Spinal cord (tissue), 10 donors: ENCODE data around the gene HAPLN2. TPM values are rescaled to one million over a fixed set of nuclear protein-coding genes. Genes with fewer than 3 reads are reported as not detected.
"Not testable (repeated sequence)": the region's sequence is repeated elsewhere in the genome, so short reads cannot be mapped to it uniquely, and the experiment has no call there.

Source experiments
- DNase-seq, 6 donors: peaks; one replicate each; pipeline versions ENCODE4 v3.0.0 to v3.0.0-alpha.2; 2013 to 2015; ENCODE audit warnings: low spot score in 6 of 6, low read depth in 4 of 6
- H3K27ac ChIP-seq: one replicate; pipeline ENCODE4 v1.5.1; 2013; ENCODE audit warnings: low read depth, low read length, control low read depth
- H3K27me3 ChIP-seq: one replicate; pipeline ENCODE4 v1.6.1; 2013; ENCODE audit warnings: low read length; ENCODE audit not compliant: control insufficient read depth, insufficient read depth
- H3K36me3 ChIP-seq: one replicate; pipeline ENCODE4 v1.6.1; 2013; ENCODE audit warnings: low read length; ENCODE audit not compliant: control insufficient read depth, insufficient read depth
- H3K4me1 ChIP-seq: one replicate; pipeline ENCODE4 v1.6.1; 2013; ENCODE audit warnings: low read length; ENCODE audit not compliant: control insufficient read depth, insufficient read depth
- H3K4me3 ChIP-seq: one replicate; pipeline ENCODE4 v1.5.1; 2013; ENCODE audit warnings: low read depth, low read length, control low read depth
- H3K9me3 ChIP-seq: one replicate; pipeline ENCODE4 v1.6.1; 2013; ENCODE audit warnings: low read length; ENCODE audit not compliant: control insufficient read depth, insufficient read depth
- WGBS: methylation state at CpG from one replicate; pipeline ENCODE4 v1.1.5; 2013; ENCODE audit warnings: missing lambda C conversion rate; ENCODE audit not compliant: insufficient coverage; 5-methylcytosine and 5-hydroxymethylcytosine counted together
- polyA plus RNA-seq, 2 donors: library from polyadenylated mRNA; unstranded; fragments of 120-200 nt; gene quantifications; one replicate each; pipeline ENCODE4 v1.2.1, GENCODE V29; 2013; ENCODE audit not compliant: insufficient read length in 2 of 2
- total RNA-seq, 2 donors: library from RNA; depleted of rRNA in 1 of 2; stranded (reverse); fragments of 120-200 nt in 1 of 2; fragments of >200 nt in 1 of 2; gene quantifications; one replicate each; pipeline versions ENCODE4 v1.2.3 to v1.2.4, GENCODE V29; 2013 to 2014
- donor health status: healthy.

The HAPLN2 gene
- total and polyA plus RNA-seq, 4 donors: 7.3 to 38.8 (median 23.6) TPM

DNA sequence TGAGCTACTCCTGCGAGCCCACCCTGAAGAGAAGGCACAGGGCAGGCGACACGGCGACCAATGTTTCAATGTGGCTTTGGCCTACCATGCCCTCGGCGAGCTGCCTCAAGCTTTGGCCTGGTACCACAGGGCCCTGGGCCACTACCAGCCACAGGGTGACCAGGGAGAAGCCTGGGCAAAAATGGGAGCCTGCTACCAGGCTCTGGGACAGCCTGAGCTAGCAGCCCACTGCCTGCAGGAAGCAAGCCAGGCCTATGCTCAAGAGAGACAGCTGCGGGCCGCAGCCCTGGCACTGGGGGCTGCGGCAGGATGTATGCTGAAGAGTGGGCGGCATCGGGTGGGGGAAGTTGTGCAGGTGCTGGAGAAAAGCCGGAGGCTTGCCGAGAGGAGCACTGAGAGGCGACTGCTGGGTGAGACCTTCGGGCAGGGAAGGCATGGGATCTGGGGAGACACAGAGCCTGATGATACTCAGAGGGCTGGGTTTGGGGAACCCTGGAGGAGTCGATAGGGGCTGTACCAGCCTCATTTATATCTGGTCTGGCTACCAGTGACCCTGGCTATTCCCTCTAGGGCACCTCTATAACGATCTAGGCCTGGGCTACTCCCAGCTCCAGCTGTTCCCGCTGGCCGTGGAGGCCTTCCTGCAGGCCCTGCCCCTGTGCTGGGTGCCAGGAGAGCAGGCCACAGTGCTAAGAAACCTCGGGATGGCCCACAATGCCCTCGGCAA, 37.4 kb upstream of the HAPLN2 start:
- H3K4me1 ChIP-seq: no peaks in the 10 kb centered on the region
- no peak overlapping the region for H3K27ac ChIP-seq
- no peaks in the 10 kb centered on the region for H3K27me3 ChIP-seq
- no peaks in the 10 kb centered on the region for H3K9me3 ChIP-seq
- DNase-seq: no peak
- no peak overlapping the region for H3K4me3 ChIP-seq
- no peaks in the 10 kb centered on the region for H3K36me3 ChIP-seq
- 85% methylated on average over 21 of the region's 21 CpGs for WGBS

DNA sequence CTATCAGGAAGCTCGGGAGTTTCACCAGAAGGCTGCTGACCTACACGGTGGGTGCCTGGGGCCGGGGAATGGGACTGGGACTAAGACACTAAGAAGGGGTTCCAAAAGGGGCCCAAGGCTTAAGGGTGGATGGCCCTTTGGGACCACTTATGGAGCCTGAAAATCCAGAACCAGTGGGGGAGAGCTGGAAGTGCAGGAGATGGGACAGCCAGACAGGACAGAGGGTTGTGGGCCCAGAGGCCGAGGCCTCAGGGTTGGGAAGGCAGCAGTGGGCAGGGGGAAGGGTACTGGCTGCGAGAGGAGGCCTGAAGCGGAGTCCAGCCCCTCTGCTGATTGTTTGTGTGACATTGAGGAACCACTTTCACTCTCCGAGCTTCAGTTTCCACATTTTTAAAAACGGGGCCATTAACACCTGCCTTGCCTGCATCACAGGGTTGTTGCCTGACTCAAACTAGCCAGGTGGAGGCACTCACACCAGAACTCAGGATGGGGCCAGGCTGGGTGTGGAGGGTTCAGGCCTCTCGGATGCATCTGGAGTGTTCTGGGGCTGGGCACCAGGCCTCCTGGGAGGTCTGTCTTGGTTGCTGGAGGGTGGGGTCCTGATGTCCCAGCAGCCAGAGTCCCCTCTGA, 36.7 kb upstream of the HAPLN2 start:
- Histone ChIP-seq H3K9me3 (no peaks in the 10 kb centered on the region), H3K27ac (no peak overlapping the region)
- 78% methylated on average over 8 of the region's 9 CpGs for WGBS

DNA sequence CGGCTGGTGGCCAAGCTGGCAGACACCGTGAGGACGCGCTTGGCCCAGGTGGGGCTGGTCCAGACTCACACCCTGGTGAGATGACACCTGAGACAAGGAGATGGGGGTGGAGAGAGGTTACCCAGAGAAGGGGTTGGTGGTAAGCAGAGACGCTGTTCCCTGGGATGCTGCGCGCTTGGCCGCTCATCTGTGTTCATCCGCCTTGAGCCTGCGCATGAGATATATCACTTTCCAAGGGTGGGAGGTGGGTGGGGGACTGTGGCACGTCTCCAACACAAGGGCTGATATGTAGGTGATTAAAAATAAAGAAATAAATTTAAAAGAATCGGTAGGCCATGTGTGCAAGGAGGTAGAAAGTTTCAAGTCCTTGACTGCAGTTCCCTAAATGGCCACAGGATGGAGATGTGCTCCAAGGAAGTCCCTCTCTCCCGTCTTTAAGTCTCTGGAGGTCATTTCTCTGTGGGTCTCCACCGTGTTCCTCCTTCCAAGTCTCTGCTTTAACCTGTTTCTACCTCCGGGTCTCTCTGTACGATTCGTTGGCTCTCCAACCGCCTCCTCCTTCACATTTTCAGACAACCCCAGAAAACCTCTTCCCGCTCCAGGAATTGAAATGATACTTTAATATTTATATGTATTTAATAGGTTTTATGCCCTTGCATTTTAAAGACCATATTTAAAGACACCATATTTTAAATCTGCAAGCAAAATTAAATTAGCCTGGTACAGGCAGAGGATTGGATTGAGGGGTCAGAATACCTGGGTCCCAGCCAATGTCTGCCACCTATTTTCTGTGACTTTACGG, 35.2 kb upstream of the HAPLN2 start:
- Histone ChIP-seq H3K4me3 (no peak overlapping the region), H3K27me3 (no peaks in the 10 kb centered on the region), H3K36me3 (no peaks in the 10 kb centered on the region), H3K4me1 (no peaks in the 10 kb centered on the region), H3K27ac (no peak overlapping the region), H3K9me3 (no peaks in the 10 kb centered on the region)
- WGBS: 50% methylated on average over 15 of the region's 20 CpGs
- DNase-seq: peak in 4 of 6 donors; percentile 67 to 95 (median 84)

More for the DNA sequence above, 36.7 kb upstream of the HAPLN2 start:
- no peak for DNase-seq
- Histone ChIP-seq H3K36me3 (no peaks in the 10 kb centered on the region), H3K4me3 (no peak overlapping the region), H3K4me1 (no peaks in the 10 kb centered on the region), H3K27me3 (no peaks in the 10 kb centered on the region)

DNA sequence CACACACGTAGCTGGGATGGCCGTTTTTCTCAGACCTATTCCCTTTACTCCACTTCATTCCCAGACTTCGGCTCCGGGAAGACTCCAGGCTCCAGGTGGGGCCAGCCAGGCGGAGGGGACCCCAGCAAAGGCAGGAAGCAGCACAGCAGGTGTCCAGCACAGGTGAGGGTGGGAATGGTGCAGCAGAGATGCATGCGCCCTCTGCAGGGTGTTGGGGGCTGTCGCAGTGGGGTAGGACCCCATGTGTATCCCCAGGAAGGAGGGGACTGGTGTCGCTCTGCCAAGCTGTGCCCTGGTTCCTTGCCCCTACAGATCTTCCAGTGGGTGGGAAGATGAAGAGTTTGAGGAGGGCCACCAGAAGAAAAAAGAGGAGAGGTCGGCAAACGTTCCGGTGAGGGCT, 34.4 kb upstream of the HAPLN2 start:
- H3K4me3 ChIP-seq: no peak overlapping the region
- no peaks in the 10 kb centered on the region for H3K36me3 ChIP-seq
- 35% methylated on average over 7 of the region's 11 CpGs for WGBS
- H3K27me3 ChIP-seq: no peaks in the 10 kb centered on the region
- H3K4me1 ChIP-seq: no peaks in the 10 kb centered on the region
- no peak for DNase-seq
- H3K9me3 ChIP-seq: no peaks in the 10 kb centered on the region
- no peak overlapping the region for H3K27ac ChIP-seq

DNA sequence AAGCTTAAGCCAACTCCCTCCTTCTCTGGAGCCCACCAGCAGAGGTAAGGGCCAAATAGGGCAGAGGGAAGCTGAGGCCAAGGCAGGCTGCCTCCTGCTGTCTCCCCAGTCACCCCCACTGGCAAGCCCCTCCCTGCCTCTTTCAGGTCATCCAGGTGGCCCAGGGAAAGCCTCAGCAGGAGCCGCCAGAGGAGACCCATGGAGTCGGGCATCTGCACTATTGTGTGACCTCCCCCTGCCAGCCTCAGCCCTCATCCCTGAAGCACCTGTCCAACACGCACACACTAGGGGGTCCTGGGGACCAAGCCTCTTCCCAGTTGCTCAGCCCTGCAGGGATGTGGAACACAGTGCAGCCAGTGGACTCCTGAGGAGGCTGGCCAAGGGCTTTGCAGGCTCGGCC, 32.9 kb upstream of the HAPLN2 start:
- Histone ChIP-seq H3K27me3 (no peaks in the 10 kb centered on the region), H3K4me1 (no peaks in the 10 kb centered on the region), H3K27ac (no peak overlapping the region), H3K4me3 (no peak overlapping the region), H3K36me3 (no peaks in the 10 kb centered on the region), H3K9me3 (no peaks in the 10 kb centered on the region)
- WGBS: 60% methylated on average over 4 of the region's 4 CpGs
- no peak for DNase-seq

DNA sequence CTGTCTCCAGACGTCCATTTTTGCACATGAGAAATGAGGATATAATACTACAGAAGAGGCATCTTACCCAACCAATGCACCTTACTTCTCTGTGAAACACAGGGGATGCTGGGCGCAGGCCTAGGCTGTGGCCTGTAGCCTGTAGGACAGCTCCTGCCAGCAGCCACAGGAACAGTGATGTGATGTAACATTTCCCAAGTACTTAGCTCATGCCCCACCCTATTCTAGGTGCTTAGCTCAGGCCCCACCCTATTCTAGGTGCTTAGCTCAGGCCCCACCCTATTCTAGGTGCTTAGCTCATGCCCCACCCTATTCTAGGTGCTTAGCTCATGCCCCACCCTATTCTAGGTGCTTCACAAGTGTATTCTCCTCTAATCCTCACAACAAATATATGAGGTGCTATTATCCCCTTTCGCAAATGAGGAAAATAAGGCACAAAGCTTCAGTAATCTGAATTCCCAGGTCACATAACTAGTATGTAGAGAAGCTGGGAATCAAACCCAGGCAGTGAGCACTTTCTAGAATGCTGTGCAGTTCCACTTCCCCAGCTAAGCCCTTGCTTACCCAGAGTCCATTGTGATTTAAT, 32.2 kb upstream of the HAPLN2 start:
- DNase-seq: no peak
- WGBS: 100% methylated on average over 1 of the region's 3 CpGs
- no peak overlapping the region for H3K27ac ChIP-seq
- no peaks in the 10 kb centered on the region for H3K9me3 ChIP-seq
- H3K36me3 ChIP-seq: no peaks in the 10 kb centered on the region
- peaks cover 2% of the 10 kb centered on the region for H3K4me1 ChIP-seq
- no peak overlapping the region for H3K4me3 ChIP-seq
- no peaks in the 10 kb centered on the region for H3K27me3 ChIP-seq

DNA sequence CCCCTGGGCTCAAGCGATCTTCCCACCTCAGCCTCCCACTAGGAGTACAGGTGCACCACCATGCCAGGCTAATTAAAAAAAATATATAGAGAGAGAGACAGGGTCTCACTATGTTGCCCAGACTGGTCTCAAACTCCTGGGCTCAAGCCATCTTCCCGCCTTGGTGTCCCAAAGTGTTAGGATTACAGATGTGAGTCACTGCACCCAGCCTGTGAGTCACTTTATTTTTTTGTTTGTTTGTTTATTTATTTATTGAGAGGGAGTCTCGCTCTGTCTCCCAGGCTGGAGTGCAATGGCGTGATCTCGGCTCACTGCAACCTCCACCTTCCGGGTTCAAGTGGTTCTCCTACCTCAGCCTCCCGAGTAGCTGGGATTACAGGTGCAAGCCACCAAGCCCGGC, 31.3 kb upstream of the HAPLN2 start:
- H3K4me3 ChIP-seq, DNase-seq, H3K27me3 ChIP-seq, H3K36me3 ChIP-seq, H3K27ac ChIP-seq, H3K9me3 ChIP-seq: not testable (repeated sequence)
- 83% methylated on average over 5 of the region's 8 CpGs for WGBS
- H3K4me1 ChIP-seq: peaks cover 12% of the 10 kb centered on the region

DNA sequence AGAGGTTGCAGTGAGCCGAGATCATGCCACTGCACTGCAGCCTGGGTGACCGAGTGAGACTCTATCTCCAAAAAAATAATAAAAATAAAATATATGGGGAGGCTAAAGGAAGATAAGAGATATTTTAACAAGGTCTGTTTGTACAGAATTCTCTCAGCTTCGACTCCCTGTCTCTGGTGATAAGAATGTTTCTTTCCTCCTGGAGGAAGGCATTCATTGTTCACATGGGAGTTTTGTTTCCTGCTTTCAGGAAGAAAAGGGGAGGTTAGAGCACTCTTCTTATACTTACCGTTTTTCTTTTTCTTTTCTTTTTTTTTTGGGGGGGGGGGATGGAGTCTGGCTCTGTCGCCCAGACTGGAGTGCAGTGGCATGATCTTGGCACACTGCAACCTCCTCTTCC, 29.7 kb upstream of the HAPLN2 start:
- no peak for DNase-seq
- Histone ChIP-seq H3K36me3 (peaks cover 9% of the 10 kb centered on the region), H3K27ac (no peak overlapping the region), H3K9me3 (no peaks in the 10 kb centered on the region), H3K4me1 (peaks cover 24% of the 10 kb centered on the region), H3K4me3 (no peak overlapping the region), H3K27me3 (no peaks in the 10 kb centered on the region)
- 100% methylated on average over 1 of the region's 5 CpGs for WGBS

DNA sequence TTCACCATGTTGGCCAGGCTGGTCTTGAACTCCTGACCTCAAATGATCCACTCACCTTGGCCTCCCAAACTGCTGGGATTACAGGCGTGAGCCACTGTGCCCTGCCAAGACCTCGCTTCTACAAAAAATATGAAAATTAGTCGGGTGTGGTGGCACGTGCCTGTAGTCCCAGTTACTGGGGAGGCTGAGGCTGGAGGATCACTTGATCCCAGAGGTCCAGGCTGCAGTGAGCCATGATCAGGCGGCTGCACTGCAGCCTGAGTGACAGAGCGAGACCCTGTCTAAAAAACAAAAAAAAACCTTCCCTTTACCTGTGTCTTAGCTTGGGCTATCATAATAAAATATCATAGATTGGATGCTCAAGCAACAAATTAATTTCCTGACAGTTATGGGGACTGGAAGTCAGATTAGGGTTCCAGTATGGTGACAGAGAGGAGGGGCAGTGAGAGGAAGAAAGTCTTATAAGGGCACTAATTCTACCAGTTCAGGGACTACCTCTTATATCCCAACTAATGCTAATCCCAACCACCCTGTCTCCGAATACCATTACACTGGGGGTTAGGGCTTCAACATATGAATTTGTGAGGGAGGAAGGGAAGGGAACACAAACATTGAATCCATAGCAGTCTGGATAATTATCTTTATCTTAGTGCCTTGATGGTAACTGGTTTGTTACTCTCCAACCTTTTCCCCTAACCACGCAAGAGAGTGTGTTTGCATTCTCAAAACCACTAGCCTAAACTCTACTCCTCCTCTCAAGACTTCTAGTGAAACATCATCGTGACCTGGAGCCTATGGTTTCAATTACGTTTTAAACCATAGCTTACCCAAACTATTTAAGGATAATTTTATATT, 28.7 kb upstream of the HAPLN2 start:
- Histone ChIP-seq H3K4me3 (peak overlapping the region; percentile 87), H3K4me1 (peaks cover 32% of the 10 kb centered on the region), H3K27me3 (no peaks in the 10 kb centered on the region), H3K36me3 (peaks cover 18% of the 10 kb centered on the region), H3K9me3 (no peaks in the 10 kb centered on the region), H3K27ac (no peak overlapping the region)
- WGBS: 87% methylated on average over 2 of the region's 10 CpGs
- DNase-seq: no peak
